HG02678 (cell line): ENCODE measurements around the gene ATF6B.
"Not testable (repeated sequence)": the region's sequence is repeated elsewhere in the genome, so short reads cannot be mapped to it uniquely, and the experiment has no call there.

ENCODE experiments used
- ATAC-seq: cut with Tn5 transposase; IDR thresholded peaks from one replicate; pipeline ENCODE4 v1.9.1; 2021; ENCODE audit warnings: mild to moderate bottlenecking, moderate library complexity; ENCODE audit not compliant: unreplicated experiment

The ATF6B gene

GRCh38 chr6:32154514-32155161, 26.6 kb upstream of the ATF6B start:
- ATAC-seq: peak; percentile 77

GRCh38 chr6:32153564-32154513, 25.8 kb upstream of the ATF6B start, which contains the start of gene PPT2:
Gene PPT2 (plus strand): TSS chr6:32154141. CDS start chr6:32154595, 454 bp downstream.
- peak; percentile 16 for ATAC-seq

GRCh38 chr6:32152769-32153563, 24.9 kb upstream of the ATF6B start:
- no peak for ATAC-seq

GRCh38 chr6:32151863-32152768, 24.1 kb upstream of the ATF6B start, which contains the start of gene PRRT1:
Gene PRRT1 (minus strand): TSS chr6:32151939. CDS start chr6:32151827, 112 bp downstream.
- no peak for ATAC-seq

GRCh38 chr6:32151181-32151862, 23.3 kb upstream of the ATF6B start:
- ATAC-seq: no peak

GRCh38 chr6:32149932-32150870, 22.2 kb upstream of the ATF6B start:
- ATAC-seq: no peak

- no peak for ATAC-seq
These were observed 21.2 kb upstream of the ATF6B start for GRCh38 chr6:32149092-32149755.

- ATAC-seq: no peak
These were observed 20.4 kb upstream of the ATF6B start for GRCh38 chr6:32148289-32149091.

- ATAC-seq: no peak
These were observed 19.5 kb upstream of the ATF6B start for GRCh38 chr6:32147401-32148132.

GRCh38 chr6:32146687-32147086, 18.6 kb upstream of the ATF6B start:
- ATAC-seq: no peak

- no peak for ATAC-seq
These were observed 18.2 kb upstream of the ATF6B start for GRCh38 chr6:32146287-32146686.

- ATAC-seq: not testable (repeated sequence)
These were observed 16.2 kb upstream of the ATF6B start for GRCh38 chr6:32144238-32144637.

- ATAC-seq: no peak
These were observed 12.5 kb upstream of the ATF6B start for GRCh38 chr6:32140420-32141046.

- ATAC-seq: no peak
These were observed 11.5 kb upstream of the ATF6B start for GRCh38 chr6:32139590-32139989.

GRCh38 chr6:32137454-32137853, 9.4 kb upstream of the ATF6B start:
- ATAC-seq: no peak

GRCh38 chr6:32133786-32134185, 5.7 kb upstream of the ATF6B start:
- ATAC-seq: no peak
